ENCODE data around the gene C20orf204. TPM values are rescaled to one million over a fixed set of nuclear protein-coding genes. Genes with fewer than 3 reads are reported as not detected.

C20orf204 gene
- total and polyA plus RNA-seq, 2 donors (not counting 3 experiments of a cell fraction or from before 2014, with no cell fraction given): 2.8 to 5.8 TPM

DNA sequence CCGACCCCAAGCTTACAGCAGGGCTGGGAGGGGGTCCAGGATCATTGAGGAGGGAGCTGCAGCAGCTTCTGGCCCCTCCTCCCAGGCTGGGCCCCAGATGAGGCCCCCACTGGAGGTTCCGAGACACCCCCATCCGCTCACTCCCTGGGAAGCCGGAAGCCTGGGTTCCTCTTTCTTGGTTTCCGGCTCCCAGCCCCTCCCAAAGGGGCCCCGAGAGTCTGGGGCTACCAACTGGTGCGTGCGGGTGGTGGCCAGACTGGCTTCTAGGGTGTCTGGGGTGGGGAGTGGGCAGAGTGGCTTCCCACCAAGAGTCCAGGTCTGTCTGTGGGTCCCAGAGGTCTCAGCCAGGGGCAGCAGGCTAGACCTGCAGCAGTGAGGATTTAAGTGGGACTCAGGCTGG lies 41.1 kb downstream of the C20orf204 start:
- no peak for FAIRE-seq
- Histone ChIP-seq H3K4me3 (replicated peaks in 1 of 3; ENCODE audit: insufficient read depth in 1 of 3, low read depth in 1 of 3, low read length in 3 of 3) (no peak overlapping the region), H3K4me1 (ENCODE audit: control insufficient read depth, extremely low read depth, insufficient read depth, low read length) (peaks cover 14% of the 10 kb centered on the region), H3K27ac (ENCODE audit: insufficient read depth, low read depth, low read length) (no peak overlapping the region), H3K27me3 (ENCODE audit: control insufficient read depth in 2 of 2, insufficient read depth in 2 of 2, low read length in 2 of 2) (no peaks in the 10 kb centered on the region), H3K36me3 (ENCODE audit: control insufficient read depth in 2 of 2, extremely low read depth in 1 of 2, insufficient read depth in 2 of 2, low read length in 2 of 2) (peaks cover 0 to 19% of the 10 kb centered on the region in 2 experiments), H3K79me2 (ENCODE audit: control insufficient read depth, insufficient read depth, low read length) (peaks cover 6% of the 10 kb centered on the region), H4K20me1 (replicated peaks; ENCODE audit: control insufficient read depth, extremely low read depth, insufficient read depth, low read length) (no peaks in the 10 kb centered on the region), H2AFZ (ENCODE audit: low read depth, low read length) (no peak overlapping the region), H3K9ac (replicated peaks; ENCODE audit: extremely low read depth, insufficient read depth, low read length) (no peak overlapping the region), H3K9me1 (replicated peaks; ENCODE audit: control insufficient read depth, extremely low read depth, insufficient read depth, low read length) (no peaks in the 10 kb centered on the region), H3K4me2 (ENCODE audit: insufficient read depth, low read length) (no peak overlapping the region), H3K9me3 (replicated peaks; ENCODE audit: control insufficient read depth, insufficient read depth, low read length) (no peaks in the 10 kb centered on the region)
- BruUV-seq (replicated peaks): no TSS peak
- dilution Hi-C loops (cut with MboI; ENCODE audit: extremely low pct_ligation_motif_present, low sequenced_read_pairs) (no loop called here), intact Hi-C loops (cut with micrococcal nuclease) (no loop called here)
- TF ChIP-seq, protein P1, sequence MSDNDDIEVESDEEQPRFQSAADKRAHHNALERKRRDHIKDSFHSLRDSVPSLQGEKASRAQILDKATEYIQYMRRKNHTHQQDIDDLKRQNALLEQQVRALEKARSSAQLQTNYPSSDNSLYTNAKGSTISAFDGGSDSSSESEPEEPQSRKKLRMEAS (IDR thresholded peaks at IDR 0.05; ENCODE audit: insufficient read depth, insufficient read length): no peak
- TF ChIP-seq GATA2 (IDR thresholded peaks at IDR 0.05; ENCODE audit: insufficient read depth, insufficient read length, low read depth, low read length) (no peak), MYC (IDR thresholded peaks at IDR 0.05; ENCODE audit: low read depth, low read length) (no peak), FOS (IDR thresholded peaks at IDR 0.05; ENCODE audit: borderline replicate concordance, insufficient read depth, low read length) (no peak), EZH2 (IDR thresholded peaks at IDR 0.05; ENCODE audit: borderline replicate concordance, low read depth, low read length, severe bottlenecking) (no peak), JUN (IDR thresholded peaks at IDR 0.05; ENCODE audit: borderline replicate concordance, insufficient read depth, insufficient read length, low read depth) (no peak), POLR2A (IDR thresholded peaks at IDR 0.05; ENCODE audit: low read depth, low read length) (no peak), POLR2AphosphoS5 (IDR thresholded peaks at IDR 0.05; ENCODE audit: insufficient read depth, low read depth, low read length) (no peak)
- TF ChIP-seq, protein P2, sequence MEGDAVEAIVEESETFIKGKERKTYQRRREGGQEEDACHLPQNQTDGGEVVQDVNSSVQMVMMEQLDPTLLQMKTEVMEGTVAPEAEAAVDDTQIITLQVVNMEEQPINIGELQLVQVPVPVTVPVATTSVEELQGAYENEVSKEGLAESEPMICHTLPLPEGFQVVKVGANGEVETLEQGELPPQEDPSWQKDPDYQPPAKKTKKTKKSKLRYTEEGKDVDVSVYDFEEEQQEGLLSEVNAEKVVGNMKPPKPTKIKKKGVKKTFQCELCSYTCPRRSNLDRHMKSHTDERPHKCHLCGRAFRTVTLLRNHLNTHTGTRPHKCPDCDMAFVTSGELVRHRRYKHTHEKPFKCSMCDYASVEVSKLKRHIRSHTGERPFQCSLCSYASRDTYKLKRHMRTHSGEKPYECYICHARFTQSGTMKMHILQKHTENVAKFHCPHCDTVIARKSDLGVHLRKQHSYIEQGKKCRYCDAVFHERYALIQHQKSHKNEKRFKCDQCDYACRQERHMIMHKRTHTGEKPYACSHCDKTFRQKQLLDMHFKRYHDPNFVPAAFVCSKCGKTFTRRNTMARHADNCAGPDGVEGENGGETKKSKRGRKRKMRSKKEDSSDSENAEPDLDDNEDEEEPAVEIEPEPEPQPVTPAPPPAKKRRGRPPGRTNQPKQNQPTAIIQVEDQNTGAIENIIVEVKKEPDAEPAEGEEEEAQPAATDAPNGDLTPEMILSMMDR (IDR thresholded peaks at IDR 0.05; ENCODE audit: extremely low read depth in 1 of 2, insufficient read depth in 1 of 2, low read depth in 1 of 2, low read length in 2 of 2): no peak
- ChIA-PET CTCF (no interaction called here), POLR2A (no interaction called here)
- no peak for DNase-seq (ENCODE audit: low read depth, low spot score)

All from endothelial cell of umbilical vein (primary cell).